Endodermal cell (in vitro differentiated cells): Measurements from ENCODE around the gene ZNF773. TPM values are rescaled to one million over a fixed set of nuclear protein-coding genes. Genes with fewer than 3 reads are reported as not detected.
"Not testable (repeated sequence)": the region's sequence is repeated elsewhere in the genome, so short reads cannot be mapped to it uniquely, and the experiment has no call there.

Source experiments
- DNase-seq: peaks from one replicate; pipeline ENCODE4 v3.0.0-alpha.2; 2017
- H3K27ac ChIP-seq: 2 replicates; pipeline ENCODE4 v1.5.1; 2013; ENCODE audit warnings: mild to moderate bottlenecking, low read depth, low read length, moderate library complexity
- H3K27me3 ChIP-seq: 2 replicates; pipeline ENCODE4 v1.6.1; 2013; ENCODE audit warnings: mild to moderate bottlenecking, low read length, moderate library complexity; ENCODE audit not compliant: insufficient read depth, control insufficient read depth, poor library complexity, severe bottlenecking
- H3K36me3 ChIP-seq: 2 replicates; pipeline ENCODE4 v1.7.0; 2013; ENCODE audit warnings: mild to moderate bottlenecking, low read length, moderate library complexity; ENCODE audit not compliant: control insufficient read depth, insufficient read depth
- H3K4me1 ChIP-seq: one replicate; pipeline ENCODE4 v1.7.0; 2013; ENCODE audit warnings: low read length; ENCODE audit not compliant: control insufficient read depth, insufficient read depth
- H3K4me3 ChIP-seq: 2 replicates; pipeline ENCODE4 v1.5.1; 2013; ENCODE audit warnings: mild to moderate bottlenecking, low read length, moderate library complexity
- H3K9ac ChIP-seq: 2 replicates; pipeline ENCODE4 v1.6.1; 2013; ENCODE audit warnings: mild to moderate bottlenecking, low read length, moderate library complexity; ENCODE audit not compliant: poor library complexity, severe bottlenecking; ENCODE audit errors: extremely low read depth
- H3K9me3 ChIP-seq: 2 replicates; pipeline ENCODE4 v1.6.1; 2013; ENCODE audit warnings: mild to moderate bottlenecking, low read length, moderate library complexity; ENCODE audit not compliant: control insufficient read depth
- H3K27ac Mint-ChIP-seq: 2 replicates; pipeline ENCODE4 v1.8.0; 2020; ENCODE audit warnings: mixed read lengths
- H3K27me3 Mint-ChIP-seq: 2 replicates; pipeline ENCODE4 v1.8.0; 2021; ENCODE audit warnings: mild to moderate bottlenecking, mixed read lengths; ENCODE audit not compliant: insufficient read depth
- H3K36me3 Mint-ChIP-seq: 2 replicates; pipeline ENCODE4 v1.8.0; 2020; ENCODE audit warnings: low read depth, mixed read lengths
- H3K4me1 Mint-ChIP-seq: 2 replicates; pipeline ENCODE4 v1.8.0; 2020; ENCODE audit warnings: mixed read lengths
- H3K4me3 Mint-ChIP-seq: 2 replicates; pipeline ENCODE4 v1.8.0; 2020; ENCODE audit warnings: mild to moderate bottlenecking, moderate library complexity, mixed read lengths
- H3K9me3 Mint-ChIP-seq: 2 replicates; pipeline ENCODE4 v1.8.0; 2020; ENCODE audit warnings: mild to moderate bottlenecking, mixed read lengths
- CTCF ChIP-seq: fragments of 200-600 bp; sonication (generic); conservative IDR thresholded peaks from 2 replicates; pipeline ENCODE4 v1.5.0; 2021; ENCODE audit warnings: antibody characterized with exemption, mild to moderate bottlenecking
- WGBS, 2 experiments: methylation state at CpG; one replicate each; pipeline versions ENCODE4 v1.1.5 to v1.1.7; 2013; ENCODE audit warnings: missing lambda C conversion rate in 2 of 2, mixed read lengths in 1 of 2; ENCODE audit not compliant: insufficient coverage in 1 of 2, insufficient read length in 1 of 2; 5-methylcytosine and 5-hydroxymethylcytosine counted together
- total RNA-seq, 2 donors: library from RNA; stranded (reverse); fragmentation: NEBNext Ultra II Directional in 1 of 2; extraction: Animal tissue kit (Norgen Biotek cat#: 25700) in 1 of 2; gene quantifications; 2 replicates in 1 of 2; 3 replicates in 1 of 2; pipeline ENCODE4 v1.2.1, GENCODE V29; 2021

ZNF773 gene
- total RNA-seq, 2 donors from 2014 or later: 7.9 to 12.4 TPM

DNA sequence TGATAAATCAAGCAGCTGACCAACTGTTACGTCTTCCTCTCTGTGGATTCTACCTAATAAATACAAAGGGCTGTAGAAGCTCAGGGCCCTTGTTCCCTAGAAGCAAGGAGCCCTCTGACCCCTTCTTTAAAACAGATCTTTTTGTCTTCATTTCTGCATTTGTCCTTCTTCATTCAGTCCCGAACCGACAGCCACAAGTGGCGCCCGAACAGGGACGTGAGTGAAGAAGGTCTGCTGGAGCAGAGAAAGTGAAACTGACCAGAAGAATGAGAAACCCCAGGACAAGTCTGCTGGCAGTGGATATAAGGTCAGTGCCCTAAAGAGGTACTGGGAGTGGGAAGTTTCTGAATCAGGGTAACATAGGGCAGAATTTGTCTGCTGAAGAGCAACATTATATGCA is 13.1 kb downstream of the ZNF773 start:
- Histone ChIP-seq H3K4me1 (no peaks in the 10 kb centered on the region), H3K4me3 (no peak overlapping the region), H3K27me3 (no peaks in the 10 kb centered on the region), H3K27ac (no peak overlapping the region), H3K9me3 (peaks cover 50% of the 10 kb centered on the region), H3K36me3 (peaks cover 46% of the 10 kb centered on the region), H3K9ac (no peak overlapping the region)
- H3K9me3 Mint-ChIP-seq: peaks cover 77% of the 10 kb centered on the region
- no peak for TF ChIP-seq CTCF
- no peak for DNase-seq
- no peak overlapping the region for H3K27ac Mint-ChIP-seq
- H3K36me3 Mint-ChIP-seq: peaks cover 56% of the 10 kb centered on the region
- H3K4me1 Mint-ChIP-seq: no peaks in the 10 kb centered on the region
- no peak overlapping the region for H3K4me3 Mint-ChIP-seq
- no peaks in the 10 kb centered on the region for H3K27me3 Mint-ChIP-seq
- 85 to 92% methylated on average over 4 to 6 of the region's 6 CpGs for WGBS, 2 experiments

GRCh38 chr19:57515255-57515654 is 15.5 kb downstream of the ZNF773 start:
- H3K9me3 Mint-ChIP-seq: peaks cover 55% of the 10 kb centered on the region
- H3K4me3 Mint-ChIP-seq: no peak overlapping the region
- peaks cover 43% of the 10 kb centered on the region for H3K9me3 ChIP-seq
- TF ChIP-seq CTCF: no peak
- no peaks in the 10 kb centered on the region for H3K27me3 ChIP-seq
- H3K4me1 Mint-ChIP-seq: no peaks in the 10 kb centered on the region
- peaks cover 31% of the 10 kb centered on the region for H3K36me3 ChIP-seq
- no peak overlapping the region for H3K27ac ChIP-seq
- no peak for DNase-seq
- H3K4me3 ChIP-seq: no peak overlapping the region
- H3K27me3 Mint-ChIP-seq: peaks cover 2% of the 10 kb centered on the region
- 79 to 93% methylated on average over 3 to 5 of the region's 5 CpGs for WGBS, 2 experiments
- no peak overlapping the region for H3K9ac ChIP-seq
- no peaks in the 10 kb centered on the region for H3K4me1 ChIP-seq
- peaks cover 32% of the 10 kb centered on the region for H3K36me3 Mint-ChIP-seq
- no peak overlapping the region for H3K27ac Mint-ChIP-seq

DNA sequence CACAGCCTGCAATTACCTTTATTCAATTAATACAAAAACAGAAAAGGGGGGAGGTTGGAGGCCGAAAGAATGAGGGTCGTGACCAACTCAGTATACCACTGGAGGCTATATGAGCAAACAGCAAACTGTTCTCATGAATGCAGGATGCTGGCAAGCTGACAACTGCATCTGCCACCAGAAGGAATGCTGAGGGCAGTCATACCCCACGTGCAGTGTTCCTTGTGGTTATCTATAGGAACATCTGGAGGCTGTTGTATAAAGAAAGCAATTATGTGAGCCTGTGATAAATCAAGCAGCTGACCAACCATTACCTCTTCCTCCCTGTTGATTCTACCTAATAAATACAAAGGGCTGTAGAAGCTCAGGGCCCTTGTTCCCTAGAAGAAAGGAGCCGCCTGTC is 18.3 kb downstream of the ZNF773 start:
- not testable (repeated sequence) for H3K4me1 ChIP-seq, H3K4me3 Mint-ChIP-seq, H3K4me3 ChIP-seq, H3K27ac ChIP-seq, H3K9ac ChIP-seq, H3K27me3 Mint-ChIP-seq, DNase-seq, H3K27me3 ChIP-seq, H3K27ac Mint-ChIP-seq, H3K4me1 Mint-ChIP-seq
- Histone ChIP-seq H3K36me3 (peaks cover 29% of the 10 kb centered on the region), H3K9me3 (peaks cover 25% of the 10 kb centered on the region)
- H3K36me3 Mint-ChIP-seq: peaks cover 28% of the 10 kb centered on the region
- WGBS, 2 experiments: 86 to 100% methylated on average over 3 to 4 of the region's 4 CpGs
- peaks cover 52% of the 10 kb centered on the region for H3K9me3 Mint-ChIP-seq
